ENCODE results near the gene IFT74.
"Not testable (repeated sequence)": the region's sequence is repeated elsewhere in the genome, so short reads cannot be mapped to it uniquely, and the experiment has no call there.

Gene IFT74

DNA sequence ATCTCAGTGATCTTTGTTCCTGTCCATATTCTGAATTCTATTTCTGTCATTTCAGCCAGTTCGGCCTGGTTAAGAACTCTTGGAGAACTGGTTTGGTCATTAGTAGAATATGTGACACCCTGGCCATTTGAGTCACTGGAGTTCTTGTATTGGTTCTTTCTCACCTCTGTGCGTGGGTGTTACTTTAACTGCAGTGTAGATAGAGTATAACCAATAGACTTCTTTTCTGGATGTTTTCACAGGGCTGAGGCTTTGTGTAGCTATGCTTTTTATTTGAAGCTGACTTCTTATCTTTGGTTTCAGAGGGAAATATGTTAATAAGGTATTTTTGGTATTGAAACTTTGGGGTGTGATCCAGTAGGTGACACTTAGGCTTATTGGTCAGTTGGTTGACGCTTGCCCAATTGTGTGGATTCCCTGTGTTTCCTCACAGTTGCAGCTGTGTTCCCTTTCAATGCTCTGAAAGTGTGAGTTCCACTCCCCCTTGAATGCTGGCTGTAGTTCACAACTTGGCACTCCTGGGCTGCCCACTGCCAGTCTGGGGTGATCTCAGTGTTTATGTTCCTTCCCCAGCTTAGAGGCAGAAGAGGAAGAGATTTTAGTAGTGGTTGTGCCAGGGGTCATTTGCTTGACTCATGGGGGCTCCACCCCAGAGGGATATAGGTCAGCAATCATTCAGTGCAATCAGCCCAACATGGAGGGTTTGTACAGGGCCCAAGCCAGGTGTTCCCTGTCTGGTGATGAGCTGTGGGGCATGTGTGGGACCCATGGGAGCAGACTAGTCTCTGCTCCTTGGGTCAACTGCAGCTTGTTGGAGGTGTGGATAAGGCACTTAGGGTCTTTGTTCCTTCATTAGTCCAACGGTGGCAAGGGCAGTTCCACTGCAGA lies 117.9 kb downstream of the IFT74 start:
- no peaks in the 10 kb centered on the region for H3K36me3 Mint-ChIP-seq (ENCODE audit: low read depth)
- no peak for DNase-seq (ENCODE audit: low spot score)
- no peaks in the 10 kb centered on the region for H3K27me3 Mint-ChIP-seq (ENCODE audit: low read depth)
- no peak overlapping the region for H3K4me3 Mint-ChIP-seq
- no peak overlapping the region for H3K27ac Mint-ChIP-seq
- H3K9me3 Mint-ChIP-seq: no peaks in the 10 kb centered on the region
- no peaks in the 10 kb centered on the region for H3K4me1 Mint-ChIP-seq (ENCODE audit: low read depth)

DNA sequence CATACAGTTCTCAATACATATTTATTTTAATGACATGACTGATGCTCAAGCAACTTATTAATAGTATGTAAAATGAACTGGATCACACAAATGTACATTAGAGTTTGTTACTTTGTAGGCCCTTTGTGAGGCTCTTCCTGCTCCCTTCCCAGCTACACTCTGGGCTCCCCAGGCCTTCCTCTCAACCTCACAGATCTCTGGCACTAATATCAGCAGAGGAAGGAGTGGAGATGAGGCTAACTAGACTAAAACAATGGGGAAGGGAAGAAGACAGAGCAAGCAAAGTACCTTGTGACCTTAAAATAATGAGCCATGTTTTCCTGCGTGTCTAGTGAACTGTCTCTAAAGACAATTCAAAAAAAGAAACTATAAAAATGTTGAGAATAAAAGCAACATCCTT lies 122.5 kb downstream of the IFT74 start:
- H3K27ac Mint-ChIP-seq: no peak overlapping the region
- no peak overlapping the region for H3K4me3 Mint-ChIP-seq
- H3K4me1 Mint-ChIP-seq (ENCODE audit: low read depth): no peaks in the 10 kb centered on the region
- DNase-seq (ENCODE audit: low spot score): no peak
- no peaks in the 10 kb centered on the region for H3K27me3 Mint-ChIP-seq (ENCODE audit: low read depth)
- H3K36me3 Mint-ChIP-seq (ENCODE audit: low read depth): no peaks in the 10 kb centered on the region
- H3K9me3 Mint-ChIP-seq: no peaks in the 10 kb centered on the region

DNA sequence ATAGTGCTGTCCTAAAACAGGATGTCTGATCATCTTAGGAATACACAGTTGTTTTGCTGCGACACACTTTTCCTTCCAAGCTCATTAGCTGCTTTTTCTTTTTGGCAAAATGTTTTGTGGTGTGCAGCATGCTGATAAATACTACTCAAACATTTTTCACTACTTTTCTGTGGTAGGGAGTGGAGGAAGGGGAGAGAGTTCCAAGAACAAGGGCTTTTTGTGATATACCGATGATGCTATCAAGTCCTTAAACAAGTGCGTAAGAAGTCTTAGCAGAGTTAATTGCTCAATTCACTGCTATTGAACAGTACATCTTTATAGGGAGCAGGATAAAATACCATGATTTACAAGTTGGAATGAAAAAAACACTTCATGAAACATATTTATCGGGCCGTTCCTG lies 129.2 kb downstream of the IFT74 start:
- Mint-ChIP-seq H3K27ac (no peak overlapping the region), H3K27me3 (ENCODE audit: low read depth) (no peaks in the 10 kb centered on the region), H3K9me3 (no peaks in the 10 kb centered on the region), H3K36me3 (ENCODE audit: low read depth) (no peaks in the 10 kb centered on the region), H3K4me1 (ENCODE audit: low read depth) (no peaks in the 10 kb centered on the region), H3K4me3 (no peak overlapping the region)
- DNase-seq (ENCODE audit: low spot score): no peak

DNA sequence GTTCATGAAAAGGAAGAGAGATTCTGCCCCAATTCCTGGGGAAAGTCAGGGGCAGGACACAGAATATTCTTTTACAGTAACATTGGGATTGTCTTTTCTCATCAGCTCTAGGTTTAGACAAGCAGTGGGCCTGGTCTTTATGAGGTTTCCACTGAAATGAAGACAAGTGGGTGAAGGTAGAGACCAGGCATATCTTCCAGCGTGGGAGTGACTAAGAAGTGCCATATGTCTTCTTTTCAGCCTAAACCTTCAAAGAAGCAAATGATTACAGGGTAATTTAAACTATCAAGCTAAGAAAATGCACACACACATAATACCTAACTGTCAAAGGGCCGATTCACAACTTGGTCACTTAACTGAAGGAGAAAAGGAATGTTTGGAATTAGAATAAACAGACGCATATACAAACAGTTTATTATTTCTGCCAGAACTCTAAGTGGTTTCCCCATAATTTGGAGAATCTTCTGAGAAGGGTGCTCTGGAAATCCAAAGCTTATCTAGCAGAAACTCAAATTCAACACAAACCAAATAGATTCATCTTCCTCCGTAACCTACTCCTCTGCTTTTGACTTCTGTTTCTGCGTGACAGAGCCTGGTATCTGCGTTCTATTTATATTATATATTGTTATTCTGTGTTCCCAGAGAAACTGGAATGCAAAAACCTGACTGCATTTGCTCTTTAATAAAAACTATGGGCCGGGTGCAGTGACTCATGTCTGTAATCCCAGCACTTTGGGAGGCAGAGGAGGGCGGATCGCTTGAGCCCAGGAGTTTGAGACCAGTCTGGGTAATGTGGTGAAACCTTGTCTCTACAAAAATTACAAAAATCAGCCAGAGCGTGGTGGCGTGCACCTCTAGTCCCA lies 130.8 kb downstream of the IFT74 start:
- H3K27me3 Mint-ChIP-seq (ENCODE audit: low read depth): no peaks in the 10 kb centered on the region
- H3K36me3 Mint-ChIP-seq (ENCODE audit: low read depth): no peaks in the 10 kb centered on the region
- no peak overlapping the region for H3K4me3 Mint-ChIP-seq
- DNase-seq (ENCODE audit: low spot score): no peak
- H3K4me1 Mint-ChIP-seq (ENCODE audit: low read depth): no peaks in the 10 kb centered on the region
- H3K27ac Mint-ChIP-seq: no peak overlapping the region
- no peaks in the 10 kb centered on the region for H3K9me3 Mint-ChIP-seq

DNA sequence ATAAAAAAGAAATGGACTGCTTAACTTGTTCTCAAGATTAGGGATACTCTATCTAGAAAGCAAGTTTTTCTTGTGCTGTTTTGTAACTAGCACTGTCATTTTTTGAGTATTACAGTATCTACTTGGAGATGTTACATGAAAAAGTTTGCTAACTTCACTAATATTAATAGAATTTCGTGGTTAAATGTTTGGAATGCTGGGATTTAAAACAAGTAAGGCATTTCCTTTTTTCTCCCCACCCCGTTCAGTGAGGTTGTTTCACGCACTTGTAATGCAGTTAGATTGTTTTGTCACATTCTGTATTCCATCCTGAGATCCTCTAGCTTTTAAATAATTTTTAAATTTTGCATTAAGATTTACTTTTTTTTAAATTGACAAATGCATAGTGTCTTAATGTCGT lies 132.8 kb downstream of the IFT74 start:
- Mint-ChIP-seq H3K27ac (no peak overlapping the region), H3K4me1 (ENCODE audit: low read depth) (no peaks in the 10 kb centered on the region), H3K36me3 (ENCODE audit: low read depth) (no peaks in the 10 kb centered on the region), H3K27me3 (ENCODE audit: low read depth) (no peaks in the 10 kb centered on the region), H3K9me3 (no peaks in the 10 kb centered on the region), H3K4me3 (no peak overlapping the region)
- no peak for DNase-seq (ENCODE audit: low spot score)

DNA sequence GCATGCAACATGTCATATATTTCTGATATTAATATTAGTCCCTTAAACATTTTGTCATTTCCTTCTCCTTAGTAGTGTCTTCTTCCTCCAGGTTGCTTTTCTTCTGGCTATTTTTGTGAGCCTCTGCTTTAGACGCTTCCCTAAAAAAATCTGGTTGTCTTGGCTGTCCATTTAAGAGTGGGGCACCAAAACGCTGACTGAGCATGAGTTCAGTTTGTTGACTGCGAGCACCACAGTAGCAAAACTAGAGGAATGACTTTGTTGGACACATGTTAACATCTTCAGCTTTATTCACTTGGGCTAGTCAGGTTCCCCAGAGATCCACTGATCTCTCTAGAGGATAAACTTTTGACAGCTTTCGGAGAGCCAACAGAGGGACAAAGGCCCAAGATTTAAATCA lies 133.5 kb downstream of the IFT74 start:
- Mint-ChIP-seq H3K27ac (no peak overlapping the region), H3K9me3 (no peaks in the 10 kb centered on the region), H3K36me3 (ENCODE audit: low read depth) (no peaks in the 10 kb centered on the region), H3K4me1 (ENCODE audit: low read depth) (no peaks in the 10 kb centered on the region), H3K4me3 (no peak overlapping the region), H3K27me3 (ENCODE audit: low read depth) (no peaks in the 10 kb centered on the region)
- DNase-seq (ENCODE audit: low spot score): no peak

DNA sequence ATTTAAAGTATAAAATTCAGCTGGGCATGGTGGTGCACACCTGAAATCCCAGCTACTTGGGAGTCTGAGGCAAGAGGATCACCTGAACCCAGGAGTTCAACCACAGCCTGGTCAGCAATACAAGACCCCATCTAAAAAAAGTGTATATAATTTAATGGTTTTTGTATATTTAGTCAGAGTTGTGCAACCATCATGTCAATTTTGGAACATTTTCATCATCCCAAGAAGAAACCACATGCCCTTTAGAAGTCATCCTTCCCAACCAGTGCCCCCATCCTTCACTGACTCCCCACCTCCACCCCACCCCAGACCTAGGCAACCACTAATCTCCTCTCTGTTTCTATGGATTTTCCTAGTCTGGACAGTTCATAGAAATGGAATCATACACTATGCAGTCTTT lies 134.0 kb downstream of the IFT74 start:
- H3K36me3 Mint-ChIP-seq (ENCODE audit: low read depth): no peaks in the 10 kb centered on the region
- no peak overlapping the region for H3K27ac Mint-ChIP-seq
- no peak for DNase-seq (ENCODE audit: low spot score)
- no peaks in the 10 kb centered on the region for H3K4me1 Mint-ChIP-seq (ENCODE audit: low read depth)
- no peak overlapping the region for H3K4me3 Mint-ChIP-seq
- no peaks in the 10 kb centered on the region for H3K9me3 Mint-ChIP-seq
- no peaks in the 10 kb centered on the region for H3K27me3 Mint-ChIP-seq (ENCODE audit: low read depth)

DNA sequence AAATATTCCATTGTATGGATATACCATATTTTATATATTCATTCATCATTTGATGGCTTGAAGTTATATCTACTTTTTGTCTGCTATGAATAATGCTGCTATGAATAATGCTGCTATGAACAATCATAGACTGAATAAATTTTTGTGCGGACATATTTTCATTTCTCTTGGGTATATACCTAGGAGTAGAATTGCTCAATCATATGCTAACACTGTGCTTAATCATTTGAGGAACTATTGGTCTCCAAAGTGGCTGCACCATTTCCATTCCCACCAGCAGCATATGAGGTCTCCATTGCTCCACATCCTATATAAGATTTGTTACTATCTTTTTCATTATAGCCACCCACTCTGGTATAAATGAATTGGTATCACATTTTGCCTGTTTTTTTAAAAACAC lies 134.5 kb downstream of the IFT74 start:
- H3K4me3 Mint-ChIP-seq: no peak overlapping the region
- H3K27me3 Mint-ChIP-seq (ENCODE audit: low read depth): no peaks in the 10 kb centered on the region
- no peak for DNase-seq (ENCODE audit: low spot score)
- H3K36me3 Mint-ChIP-seq (ENCODE audit: low read depth): no peaks in the 10 kb centered on the region
- no peaks in the 10 kb centered on the region for H3K4me1 Mint-ChIP-seq (ENCODE audit: low read depth)
- H3K9me3 Mint-ChIP-seq: no peaks in the 10 kb centered on the region
- H3K27ac Mint-ChIP-seq: no peak overlapping the region

DNA sequence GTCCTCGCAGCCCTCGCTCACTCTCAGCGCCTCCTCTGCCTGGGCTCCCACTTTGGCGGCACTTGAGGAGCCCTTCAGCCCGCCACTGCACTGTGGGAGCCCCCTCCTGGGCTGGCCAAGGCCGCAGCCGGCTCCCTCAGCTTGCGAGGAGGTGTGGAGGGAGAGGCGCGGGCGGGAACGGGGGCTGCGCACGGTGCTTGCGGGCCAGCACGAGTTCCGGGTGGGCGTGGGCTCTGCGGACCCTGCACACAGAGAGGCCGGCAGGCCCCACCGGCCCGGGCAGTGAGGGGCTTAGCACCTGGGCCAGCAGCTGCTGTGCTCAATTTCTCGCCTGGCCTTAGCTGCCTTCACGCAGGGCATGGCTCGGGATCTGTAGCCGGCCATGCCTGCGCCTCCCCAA lies 136.3 kb downstream of the IFT74 start:
- DNase-seq (ENCODE audit: low spot score); H3K36me3 Mint-ChIP-seq (ENCODE audit: low read depth): not testable (repeated sequence)

DNA sequence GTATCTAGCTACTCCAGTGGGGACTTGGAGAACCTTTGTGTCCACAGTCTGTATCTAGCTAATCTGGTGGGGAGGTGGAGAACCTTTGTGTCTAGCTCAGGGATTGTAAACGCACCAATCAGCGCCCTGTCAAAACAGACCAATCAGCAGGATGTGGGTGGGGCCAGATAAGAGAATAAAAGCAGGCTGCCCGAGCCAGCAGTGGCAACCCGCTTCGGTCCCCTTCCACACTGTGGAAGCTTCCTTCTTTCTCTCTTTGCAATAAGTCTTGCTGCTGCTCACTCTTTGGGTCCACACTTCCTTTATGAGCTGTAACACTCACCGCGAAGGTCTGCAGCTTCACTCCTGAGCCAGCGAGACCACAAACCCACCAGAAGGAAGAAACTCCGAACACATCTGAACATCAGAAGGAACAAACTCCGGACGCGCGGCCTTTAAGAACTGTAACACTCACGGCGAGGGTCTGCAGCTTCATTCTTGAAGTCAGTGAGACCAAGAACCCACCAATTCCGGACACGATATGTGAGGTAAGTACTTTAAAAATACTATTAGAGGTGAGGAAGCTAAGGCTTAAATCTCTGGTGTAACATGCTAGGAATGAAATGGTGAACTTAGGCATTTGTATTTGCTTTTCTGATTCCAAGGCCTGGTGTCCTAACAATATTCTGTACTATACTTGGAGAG lies 137.3 kb downstream of the IFT74 start:
- not testable (repeated sequence) for H3K27ac Mint-ChIP-seq; H3K4me1 Mint-ChIP-seq (ENCODE audit: low read depth); H3K36me3 Mint-ChIP-seq (ENCODE audit: low read depth); DNase-seq (ENCODE audit: low spot score); H3K4me3 Mint-ChIP-seq; H3K9me3 Mint-ChIP-seq; H3K27me3 Mint-ChIP-seq (ENCODE audit: low read depth)

More for the DNA sequence above, 136.3 kb downstream of the IFT74 start:
- H3K9me3 Mint-ChIP-seq; H3K27me3 Mint-ChIP-seq (ENCODE audit: low read depth); H3K27ac Mint-ChIP-seq; H3K4me3 Mint-ChIP-seq; H3K4me1 Mint-ChIP-seq (ENCODE audit: low read depth): not testable (repeated sequence)

DNA sequence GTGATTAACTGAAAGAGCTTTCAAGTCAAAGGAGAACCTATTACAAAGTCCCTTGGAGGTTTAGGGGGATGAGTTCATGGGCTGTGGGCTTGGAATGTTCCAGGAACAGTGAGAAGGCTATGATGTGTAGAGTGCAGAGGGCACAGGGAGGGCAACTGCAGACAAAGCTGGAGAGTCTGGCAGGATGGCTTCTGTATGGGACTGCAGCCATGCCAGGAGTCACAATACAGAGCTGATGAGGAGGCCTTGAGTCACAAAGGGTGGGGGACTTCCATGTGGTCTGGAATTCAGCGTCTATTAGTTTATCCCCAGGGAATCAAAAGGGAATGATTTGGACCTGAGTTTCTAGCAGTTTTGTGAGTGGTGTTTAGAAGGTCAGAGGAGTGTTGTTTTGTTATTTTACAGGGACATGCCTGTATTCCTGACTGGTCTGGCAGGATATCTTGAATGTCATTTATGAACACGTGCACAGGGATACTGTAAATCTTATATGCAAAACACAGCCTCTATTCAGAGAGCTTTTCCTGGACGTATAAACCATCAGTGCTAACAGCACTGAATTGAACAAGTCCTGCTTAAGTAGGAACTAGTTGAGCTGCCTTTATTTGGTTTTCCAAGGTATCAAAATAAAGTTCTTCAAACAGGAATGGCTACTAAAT lies 138.6 kb downstream of the IFT74 start:
- Mint-ChIP-seq H3K36me3 (ENCODE audit: low read depth) (no peaks in the 10 kb centered on the region), H3K27ac (no peak overlapping the region), H3K4me1 (ENCODE audit: low read depth) (no peaks in the 10 kb centered on the region), H3K4me3 (no peak overlapping the region), H3K9me3 (no peaks in the 10 kb centered on the region), H3K27me3 (ENCODE audit: low read depth) (no peaks in the 10 kb centered on the region)
- no peak for DNase-seq (ENCODE audit: low spot score)

DNA sequence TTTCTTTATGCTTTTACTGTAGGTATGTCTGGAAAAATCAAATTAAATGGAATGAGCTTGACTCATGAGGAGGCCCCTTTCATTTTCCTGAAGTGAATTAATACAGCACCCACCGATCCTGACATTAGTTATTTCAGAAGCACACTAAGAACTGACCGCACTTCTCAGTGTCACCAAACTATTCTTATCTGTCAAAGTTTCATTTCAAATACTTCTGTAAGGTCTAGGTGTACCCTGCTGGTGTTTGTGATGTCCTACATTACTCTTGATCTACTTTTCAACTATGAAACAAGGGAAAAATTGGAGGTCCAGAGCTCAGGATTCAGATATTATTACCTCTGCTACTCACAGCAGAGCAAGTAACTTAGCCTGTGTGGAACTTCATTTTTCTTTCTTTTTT lies 151.0 kb downstream of the IFT74 start:
- Mint-ChIP-seq H3K9me3 (no peaks in the 10 kb centered on the region), H3K27ac (no peak overlapping the region), H3K27me3 (ENCODE audit: low read depth) (peaks cover 2% of the 10 kb centered on the region)

DNA sequence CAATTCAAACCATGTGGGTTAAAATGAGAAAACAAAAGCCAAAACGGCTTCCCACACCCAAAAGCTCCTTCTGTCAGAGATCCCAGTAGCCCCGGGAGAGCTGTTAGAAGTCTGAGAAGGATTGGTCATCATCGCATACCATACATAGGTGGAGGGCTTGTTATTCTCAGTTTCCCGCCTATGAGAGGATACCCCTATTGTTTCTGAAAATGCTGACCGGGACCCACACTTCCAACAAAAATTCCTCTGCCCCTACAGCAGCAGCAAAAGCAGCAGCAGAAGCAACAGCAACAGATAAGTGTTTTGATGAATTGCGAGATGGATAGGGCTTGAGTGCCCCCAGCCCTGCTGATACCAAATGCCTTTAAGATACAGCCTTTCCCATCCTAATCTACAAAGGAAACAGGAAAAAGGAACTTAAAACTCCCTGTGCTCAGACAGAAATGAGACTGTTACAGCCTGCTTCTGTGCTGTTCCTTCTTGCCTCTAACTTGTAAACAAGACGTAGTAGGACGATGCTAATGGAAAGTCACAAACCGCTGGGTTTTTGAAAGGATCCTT lies 152.8 kb downstream of the IFT74 start, which contains the start of gene TEK:
Gene TEK (plus strand): TSS at position 245 of the 561 bp plus-strand sequence. CDS start 366 bp downstream, outside the sequence.
- Mint-ChIP-seq H3K36me3 (ENCODE audit: low read depth) (no peaks in the 10 kb centered on the region), H3K27me3 (ENCODE audit: low read depth) (peaks cover 2% of the 10 kb centered on the region), H3K4me1 (ENCODE audit: low read depth) (no peaks in the 10 kb centered on the region), H3K4me3 (no peak within 1 kb of the TSS), H3K27ac (no peak within 1 kb of the TSS), H3K9me3 (no peaks in the 10 kb centered on the region)
- DNase-seq (ENCODE audit: low spot score): no peak

More for the DNA sequence above, 151.0 kb downstream of the IFT74 start:
- Mint-ChIP-seq H3K4me3 (no peak overlapping the region), H3K4me1 (ENCODE audit: low read depth) (no peaks in the 10 kb centered on the region), H3K36me3 (ENCODE audit: low read depth) (no peaks in the 10 kb centered on the region)
- no peak for DNase-seq (ENCODE audit: low spot score)

All from T-helper 2 cell treated with Interferon-gamma antibody and Interleukin-4, amounts not matched to agents 5 μg/mL and 100 μg/mL, for 36 hours (primary cell).